Hepatocyte (in vitro differentiated cells): ENCODE results near the gene ACAP3.

Experiments
- CTCF ChIP-seq: fragments of 200-600 bp; sonication (generic); IDR thresholded peaks from 2 replicates; pipeline ENCODE4 v1.5.1; 2016; ENCODE audit warnings: antibody characterized with exemption, mild to moderate bottlenecking; ENCODE audit not compliant: poor library complexity
- EZH2 ChIP-seq: fragments of 200-600 bp; sonication (generic); IDR thresholded peaks from 2 replicates; pipeline ENCODE4 v1.6.1; 2016; ENCODE audit warnings: antibody characterized with exemption, mild to moderate bottlenecking, borderline replicate concordance

GRCh38 chr1:1326075-1326605 is 18.4 kb upstream of the ACAP3 start:
- TF ChIP-seq CTCF: no peak
- no peak for TF ChIP-seq EZH2
